Measurements from ENCODE around the gene CARD19. TPM values are rescaled to one million over a fixed set of nuclear protein-coding genes. Genes with fewer than 3 reads are reported as not detected.

CARD19 gene
- total RNA-seq, 4 donors from 2014 or later: 43.2 to 63.6 (median 54.3) TPM

- no peak for TF ChIP-seq POLR2A (IDR thresholded peaks at IDR 0.05)
- no peak for TF ChIP-seq EP300 (IDR thresholded peaks at IDR 0.05)
- TF ChIP-seq POLR2AphosphoS5 (IDR thresholded peaks at IDR 0.05): no peak
- no peak for TF ChIP-seq CTCF (IDR thresholded peaks at IDR 0.05)
- DNase-seq (ENCODE audit: low spot score in 2 of 2): no peak
- 86% methylated on average over 8 of the region's 8 CpGs for whole genome bisulfite sequencing
- Histone ChIP-seq H3K36me3 (no peaks in the 10 kb centered on the region), H3K27ac (no peak overlapping the region), H3K9me3 (no peaks in the 10 kb centered on the region), H3K4me1 (peaks cover 21% of the 10 kb centered on the region), H3K4me3 (no peak overlapping the region), H3K27me3 (no peaks in the 10 kb centered on the region)
Measured at GRCh38 chr9:93057042-93057702, 38.8 kb upstream of the CARD19 start.

GRCh38 chr9:93057703-93058354 lies 38.2 kb upstream of the CARD19 start:
- 65% methylated on average over 14 of the region's 14 CpGs for WGBS
- Histone ChIP-seq H3K9me3 (no peaks in the 10 kb centered on the region), H3K4me3 (no peak overlapping the region), H3K36me3 (no peaks in the 10 kb centered on the region), H3K27ac (peak overlapping the region; percentile 14), H3K4me1 (peaks cover 21% of the 10 kb centered on the region), H3K27me3 (no peaks in the 10 kb centered on the region)
- DNase-seq (ENCODE audit: low spot score in 2 of 2): no peak
- no peak for TF ChIP-seq EP300 (IDR thresholded peaks at IDR 0.05)
- no peak for TF ChIP-seq POLR2A (IDR thresholded peaks at IDR 0.05)

- TF ChIP-seq EP300 (IDR thresholded peaks at IDR 0.05) (no peak), POLR2A (IDR thresholded peaks at IDR 0.05) (no peak)
- DNase-seq (ENCODE audit: low spot score in 2 of 2): peak in 1 of 2 donors; percentile 73
- peak within 1 kb of the TSS; percentile 59 for H3K4me3 ChIP-seq
- WGBS: 3% methylated on average over 16 of the region's 55 CpGs
- H3K27ac ChIP-seq: peak within 1 kb of the TSS; percentile 14
- H3K9me3 ChIP-seq: no peaks in the 10 kb centered on the region
- H3K27me3 ChIP-seq: no peaks in the 10 kb centered on the region
- H3K4me1 ChIP-seq: peaks cover 21% of the 10 kb centered on the region
- H3K36me3 ChIP-seq: no peaks in the 10 kb centered on the region
Measured at GRCh38 chr9:93058355-93059010, 37.5 kb upstream of the CARD19 start, which contains the start of gene SUSD3. SUSD3 (plus strand) TSS chr9:93058701; CDS start chr9:93058743, 42 bp downstream.

GRCh38 chr9:93059011-93059714 lies 36.9 kb upstream of the CARD19 start:
- Histone ChIP-seq H3K4me3 (peak overlapping the region; percentile 59), H3K9me3 (no peaks in the 10 kb centered on the region), H3K27ac (no peak overlapping the region), H3K36me3 (no peaks in the 10 kb centered on the region), H3K4me1 (peaks cover 21% of the 10 kb centered on the region), H3K27me3 (no peaks in the 10 kb centered on the region)
- DNase-seq (ENCODE audit: low spot score in 2 of 2): no peak
- TF ChIP-seq POLR2AphosphoS5 (IDR thresholded peaks at IDR 0.05) (no peak), CTCF (IDR thresholded peaks at IDR 0.05) (no peak), POLR2A (IDR thresholded peaks at IDR 0.05) (no peak), EP300 (IDR thresholded peaks at IDR 0.05) (no peak)
- 79% methylated on average over 18 of the region's 53 CpGs for WGBS

GRCh38 chr9:93059715-93060578 lies 36.1 kb upstream of the CARD19 start:
- no peak for DNase-seq (ENCODE audit: low spot score in 2 of 2)
- no peak overlapping the region for H3K27ac ChIP-seq
- H3K9me3 ChIP-seq: no peaks in the 10 kb centered on the region
- peaks cover 24% of the 10 kb centered on the region for H3K4me1 ChIP-seq
- TF ChIP-seq POLR2A (IDR thresholded peaks at IDR 0.05) (no peak), CTCF (IDR thresholded peaks at IDR 0.05) (no peak), POLR2AphosphoS5 (IDR thresholded peaks at IDR 0.05) (no peak), EP300 (IDR thresholded peaks at IDR 0.05) (no peak)
- peak overlapping the region; percentile 59 for H3K4me3 ChIP-seq
- no peaks in the 10 kb centered on the region for H3K36me3 ChIP-seq
- WGBS: 89% methylated on average over 6 of the region's 7 CpGs
- no peaks in the 10 kb centered on the region for H3K27me3 ChIP-seq
